GM10847 (cell line): ENCODE data around the gene MAGI3.

Source experiments
- POLR2A ChIP-seq: IDR thresholded peaks from 2 replicates; pipeline ENCODE4 v1.6.1; 2011; ENCODE audit not compliant: insufficient read length; ENCODE audit errors: extremely low read depth

Gene MAGI3

GRCh38 chr1:113389953-113390834, at the start of gene MAGI3:
Gene MAGI3, plus strand, starts transcription at chr1:113390515. Its CDS starts 519 bp downstream, at chr1:113391034.
- TF ChIP-seq POLR2A, result no peak

GRCh38 chr1:113353580-113353979, 36.7 kb upstream of the MAGI3 start:
- no peak for TF ChIP-seq POLR2A

GRCh38 chr1:113363935-113364334, 26.4 kb upstream of the MAGI3 start:
- no peak for TF ChIP-seq POLR2A

GRCh38 chr1:113369040-113369439, 21.3 kb upstream of the MAGI3 start:
- no peak for TF ChIP-seq POLR2A

DNA sequence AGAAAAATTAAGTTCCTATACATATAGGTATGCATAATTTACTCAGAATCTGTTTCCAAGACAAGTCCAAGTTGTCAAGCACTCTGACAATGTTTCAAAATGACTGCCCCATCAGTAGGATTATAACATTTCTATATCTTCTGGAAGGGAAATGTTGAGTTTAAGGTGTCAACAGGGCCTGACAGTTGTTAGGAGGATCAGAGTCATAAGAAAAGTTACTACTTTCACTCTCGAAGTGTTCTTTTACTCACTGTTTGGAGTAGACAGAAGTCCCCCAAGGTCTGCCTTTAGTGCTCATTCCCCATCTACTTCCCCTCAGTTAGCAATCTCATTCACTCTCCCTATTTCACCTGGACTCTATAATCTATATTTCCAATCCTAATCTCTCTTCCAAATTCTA, 20.6 kb upstream of the MAGI3 start:
- TF ChIP-seq POLR2A, result no peak

GRCh38 chr1:113370868-113371267, 19.4 kb upstream of the MAGI3 start:
- no peak for TF ChIP-seq POLR2A

DNA sequence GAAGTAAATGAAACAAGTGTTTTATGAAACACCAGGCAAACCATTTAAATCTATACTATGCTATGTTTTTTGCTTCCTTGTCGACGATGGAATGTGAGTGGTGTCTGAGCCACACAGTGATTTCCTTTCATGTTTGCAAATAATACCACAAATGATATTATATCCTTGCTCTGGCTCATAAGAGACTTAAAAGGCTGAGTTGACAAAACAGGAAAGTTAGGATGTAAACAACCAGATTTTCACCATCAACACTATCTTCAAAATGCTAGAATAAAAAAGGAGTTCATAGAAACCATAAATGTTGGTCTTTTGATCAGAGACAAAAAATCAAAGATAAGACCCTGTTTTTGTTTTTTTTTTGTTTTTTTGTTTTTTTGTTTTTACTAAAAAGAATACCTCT, 17.8 kb upstream of the MAGI3 start:
- TF ChIP-seq POLR2A, result no peak

- no peak for TF ChIP-seq POLR2A
These were observed 16.7 kb upstream of the MAGI3 start for GRCh38 chr1:113373644-113374043.

GRCh38 chr1:113375878-113376277, 14.4 kb upstream of the MAGI3 start:
- no peak for TF ChIP-seq POLR2A

DNA sequence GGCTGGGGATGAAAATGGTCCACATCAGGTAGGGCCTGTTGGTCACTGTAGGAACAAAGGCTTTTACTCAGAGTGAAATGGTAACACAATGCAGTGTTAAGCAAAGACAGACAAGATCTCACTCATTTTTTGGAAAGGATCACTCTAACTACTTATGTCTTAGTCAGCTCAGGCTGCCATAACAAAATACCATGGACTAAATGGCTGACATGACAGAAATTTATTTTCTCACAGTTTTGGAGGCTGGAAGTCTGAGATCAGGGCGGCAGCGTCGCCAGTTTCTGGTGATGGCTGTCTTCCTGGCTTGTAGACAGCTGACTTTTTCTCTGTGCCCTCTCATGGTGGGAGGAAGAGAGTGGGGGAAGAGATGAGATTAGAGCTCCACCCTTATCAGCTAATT, 10.2 kb upstream of the MAGI3 start:
- TF ChIP-seq POLR2A, result no peak

DNA sequence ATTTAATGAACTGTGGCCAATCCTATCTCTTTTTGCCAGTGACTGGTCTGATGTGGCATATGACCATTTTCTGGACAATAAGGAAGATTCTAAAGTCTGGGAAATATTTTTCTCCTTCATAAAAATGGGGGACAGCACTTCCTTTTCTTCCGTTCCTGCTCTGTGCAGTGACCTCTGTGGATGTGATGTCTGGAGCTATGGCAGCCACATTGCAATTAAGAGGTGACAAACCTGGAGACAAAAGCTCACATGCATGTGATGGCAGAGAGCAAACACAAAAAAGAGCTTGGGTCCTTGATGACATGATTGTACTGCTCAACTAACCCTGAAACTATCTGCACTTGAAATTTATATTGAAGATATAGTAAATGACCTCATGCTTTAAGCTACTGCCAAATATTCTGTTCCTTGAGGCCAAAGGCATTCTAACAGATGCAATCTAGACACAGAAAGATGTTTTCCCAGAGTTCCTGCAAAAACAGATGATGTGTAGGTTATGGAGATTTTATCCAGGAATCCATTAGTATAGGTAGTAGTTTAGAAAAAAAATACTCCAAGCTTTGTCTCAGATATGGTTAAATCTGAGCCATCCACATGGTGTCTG, 2.2 kb upstream of the MAGI3 start:
- no peak for TF ChIP-seq POLR2A

GRCh38 chr1:113388621-113389358, 1.5 kb upstream of the MAGI3 start:
- no peak for TF ChIP-seq POLR2A

GRCh38 chr1:113389359-113389952, 859 bp upstream of the MAGI3 start:
- TF ChIP-seq POLR2A, result no peak

- TF ChIP-seq POLR2A, result no peak
These were observed 745 bp downstream of the MAGI3 start for GRCh38 chr1:113390871-113391648.
